DND-41 (cell line): ENCODE results near the gene GGT7.

Experiments used
- ATAC-seq: fragments of 200-7000 bp; cut with Tn5 transposase; 3 replicates; pipeline ENCODE4 v1.9.1; 2021; ENCODE audit warnings: low read depth; ENCODE audit not compliant: insufficient read depth
- DNase-seq: peaks from one replicate; pipeline ENCODE4 v3.0.0-alpha.2; 2020
- H2AFZ ChIP-seq: 2 replicates; pipeline ENCODE4 v1.6.0; 2012; ENCODE audit warnings: low read depth, low read length
- H3K27ac ChIP-seq: 2 replicates; pipeline ENCODE4 v1.5.1; 2012; ENCODE audit warnings: low read length, inconsistent platforms
- H3K27me3 ChIP-seq: fragments of 200-600 bp; sonication (generic); 2 replicates; pipeline ENCODE4 v1.6.0; 2012; ENCODE audit warnings: low read length, mild to moderate bottlenecking, inconsistent platforms; ENCODE audit not compliant: insufficient read depth, poor library complexity
- H3K36me3 ChIP-seq: 2 replicates; pipeline ENCODE4 v1.5.1; 2012; ENCODE audit warnings: low read length, inconsistent platforms; ENCODE audit not compliant: insufficient read depth
- H3K4me1 ChIP-seq: 2 replicates; pipeline ENCODE4 v1.5.1; 2012; ENCODE audit warnings: mild to moderate bottlenecking, low read length; ENCODE audit not compliant: insufficient read depth
- H3K4me2 ChIP-seq: 2 replicates; pipeline ENCODE4 v1.6.0; 2012; ENCODE audit warnings: mild to moderate bottlenecking, moderate library complexity, low read length, inconsistent platforms; ENCODE audit not compliant: insufficient read depth
- H3K4me3 ChIP-seq, 2 experiments: fragments of 200-600 bp in 1 of 2; shearing (Covaris generic) in 1 of 2; 2 replicates each; pipeline ENCODE4 v1.5.1; 2012 to 2016; ENCODE audit warnings: inconsistent platforms in 2 of 2, low read length in 2 of 2, mild to moderate bottlenecking in 2 of 2, low read depth in 1 of 2, moderate library complexity in 1 of 2
- H3K79me2 ChIP-seq: 2 replicates; pipeline ENCODE4 v1.6.0; 2012; ENCODE audit warnings: low read length, inconsistent platforms; ENCODE audit not compliant: insufficient read depth
- H3K9ac ChIP-seq: 2 replicates; pipeline ENCODE4 v1.6.0; 2012; ENCODE audit warnings: low read depth, mild to moderate bottlenecking, inconsistent platforms, low read length, moderate library complexity
- H3K9me3 ChIP-seq: 2 replicates; pipeline ENCODE4 v1.5.1; 2012; ENCODE audit warnings: low read length, moderate library complexity, mild to moderate bottlenecking, inconsistent platforms; ENCODE audit not compliant: insufficient read depth, severe bottlenecking
- H4K20me1 ChIP-seq: 2 replicates; pipeline ENCODE4 v1.6.0; 2012; ENCODE audit warnings: low read length; ENCODE audit not compliant: insufficient read depth
- EZH2 ChIP-seq: IDR thresholded peaks from 3 replicates; pipeline ENCODE4 v1.6.1; 2012; ENCODE audit warnings: borderline replicate concordance, low read depth, mild to moderate bottlenecking, moderate library complexity, low read length, inconsistent platforms; ENCODE audit not compliant: severe bottlenecking
- TF ChIP-seq, protein P1 (sequence below): IDR thresholded peaks from 2 replicates; pipeline ENCODE4 v1.5.1; 2012; ENCODE audit warnings: borderline replicate concordance, low read length, moderate library complexity, mild to moderate bottlenecking; ENCODE audit not compliant: poor library complexity, severe bottlenecking; ENCODE audit errors: extremely low read depth

GGT7 gene

DNA sequence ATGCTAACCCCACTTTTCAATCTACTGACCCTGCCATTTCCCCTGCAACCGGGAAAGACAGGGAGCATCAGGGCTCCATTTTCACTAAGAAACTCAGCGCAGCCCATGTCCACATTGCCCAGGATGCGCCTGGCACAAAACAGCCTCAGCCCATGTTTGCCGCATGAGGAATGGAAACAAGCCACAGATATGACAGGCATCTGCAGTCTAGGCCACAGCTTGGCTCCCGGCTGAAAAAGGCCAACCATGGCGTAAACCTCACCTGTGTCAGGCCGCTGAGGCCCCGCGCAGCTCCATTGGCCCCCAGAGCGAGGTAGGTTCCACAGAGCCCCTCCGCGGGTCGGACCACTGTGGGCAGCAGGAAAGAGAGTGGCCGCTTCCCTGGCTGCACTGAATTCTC, 21.7 kb downstream of the GGT7 start:
- Histone ChIP-seq H3K36me3 (peaks cover 46% of the 10 kb centered on the region), H3K4me3 (no peak overlapping the region), H2AFZ (no peak overlapping the region), H3K9ac (no peak overlapping the region), H3K27me3 (no peaks in the 10 kb centered on the region), H3K4me2 (no peak overlapping the region), H3K79me2 (no peaks in the 10 kb centered on the region), H3K27ac (no peak overlapping the region), H3K4me1 (no peaks in the 10 kb centered on the region), H3K9me3 (no peaks in the 10 kb centered on the region), H4K20me1 (no peaks in the 10 kb centered on the region)
- TF ChIP-seq, protein P1, sequence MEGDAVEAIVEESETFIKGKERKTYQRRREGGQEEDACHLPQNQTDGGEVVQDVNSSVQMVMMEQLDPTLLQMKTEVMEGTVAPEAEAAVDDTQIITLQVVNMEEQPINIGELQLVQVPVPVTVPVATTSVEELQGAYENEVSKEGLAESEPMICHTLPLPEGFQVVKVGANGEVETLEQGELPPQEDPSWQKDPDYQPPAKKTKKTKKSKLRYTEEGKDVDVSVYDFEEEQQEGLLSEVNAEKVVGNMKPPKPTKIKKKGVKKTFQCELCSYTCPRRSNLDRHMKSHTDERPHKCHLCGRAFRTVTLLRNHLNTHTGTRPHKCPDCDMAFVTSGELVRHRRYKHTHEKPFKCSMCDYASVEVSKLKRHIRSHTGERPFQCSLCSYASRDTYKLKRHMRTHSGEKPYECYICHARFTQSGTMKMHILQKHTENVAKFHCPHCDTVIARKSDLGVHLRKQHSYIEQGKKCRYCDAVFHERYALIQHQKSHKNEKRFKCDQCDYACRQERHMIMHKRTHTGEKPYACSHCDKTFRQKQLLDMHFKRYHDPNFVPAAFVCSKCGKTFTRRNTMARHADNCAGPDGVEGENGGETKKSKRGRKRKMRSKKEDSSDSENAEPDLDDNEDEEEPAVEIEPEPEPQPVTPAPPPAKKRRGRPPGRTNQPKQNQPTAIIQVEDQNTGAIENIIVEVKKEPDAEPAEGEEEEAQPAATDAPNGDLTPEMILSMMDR, result no peak
- no peak for TF ChIP-seq EZH2
- ATAC-seq, result no peak
- no peak for DNase-seq

DNA sequence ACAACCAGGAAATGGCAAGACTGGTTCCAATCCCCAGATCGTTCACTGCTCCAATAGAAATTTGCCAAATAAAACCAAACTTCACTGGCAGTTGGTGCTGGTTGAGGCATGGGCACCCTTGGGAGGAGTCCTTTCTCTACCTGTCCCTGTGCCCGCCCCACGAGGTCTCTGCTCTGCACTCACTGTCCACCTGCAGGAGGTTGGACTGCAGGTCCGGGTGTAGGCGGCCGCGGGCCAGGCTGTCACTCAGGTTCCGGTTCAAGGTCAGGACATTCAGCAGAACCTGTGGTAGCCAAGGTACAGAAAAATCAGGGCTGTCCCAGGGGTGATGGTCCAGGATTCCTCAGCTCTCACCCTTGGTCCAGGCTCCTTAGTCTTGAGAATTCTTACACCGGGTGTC, 22.9 kb downstream of the GGT7 start:
- Histone ChIP-seq H3K36me3 (peaks cover 46% of the 10 kb centered on the region), H3K4me3 (no peak overlapping the region), H3K79me2 (no peaks in the 10 kb centered on the region), H2AFZ (no peak overlapping the region), H3K4me2 (no peak overlapping the region), H3K4me1 (no peaks in the 10 kb centered on the region), H3K9ac (no peak overlapping the region), H3K27me3 (no peaks in the 10 kb centered on the region), H3K27ac (no peak overlapping the region), H4K20me1 (no peaks in the 10 kb centered on the region), H3K9me3 (no peaks in the 10 kb centered on the region)
- TF ChIP-seq EZH2, result no peak
- TF ChIP-seq, protein P1, result no peak
- no peak for DNase-seq
- ATAC-seq, result no peak

DNA sequence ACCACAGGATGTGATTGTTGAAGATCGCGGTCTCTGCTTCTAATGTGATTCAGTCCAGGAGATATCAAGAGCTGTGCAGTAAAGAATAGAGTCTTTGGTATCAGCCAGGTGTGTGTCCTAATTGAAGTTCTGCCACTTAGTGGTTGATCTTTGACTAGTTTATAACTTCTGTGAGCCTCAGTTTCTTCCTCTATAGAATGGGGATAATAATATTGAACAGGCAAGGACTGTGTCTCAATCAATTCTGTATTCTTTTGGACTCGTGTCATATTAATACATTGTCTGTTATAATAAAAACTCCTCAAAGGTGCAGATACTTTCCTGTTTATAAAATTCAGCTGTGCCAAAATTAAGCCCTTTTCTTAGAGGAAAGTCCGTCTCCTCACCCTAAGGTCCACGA, 24.1 kb downstream of the GGT7 start:
- Histone ChIP-seq H3K9me3 (no peaks in the 10 kb centered on the region), H3K4me3 (no peak overlapping the region), H3K36me3 (peaks cover 40% of the 10 kb centered on the region), H3K4me2 (no peak overlapping the region), H3K79me2 (no peaks in the 10 kb centered on the region), H3K27me3 (no peaks in the 10 kb centered on the region), H3K9ac (no peak overlapping the region), H3K4me1 (no peaks in the 10 kb centered on the region), H2AFZ (no peak overlapping the region), H4K20me1 (no peaks in the 10 kb centered on the region), H3K27ac (no peak overlapping the region)
- DNase-seq (no peak), ATAC-seq (peak; percentile 40; the same call in 1 of the 3 replicates)
- TF ChIP-seq, protein P1, result no peak
- no peak for TF ChIP-seq EZH2

DNA sequence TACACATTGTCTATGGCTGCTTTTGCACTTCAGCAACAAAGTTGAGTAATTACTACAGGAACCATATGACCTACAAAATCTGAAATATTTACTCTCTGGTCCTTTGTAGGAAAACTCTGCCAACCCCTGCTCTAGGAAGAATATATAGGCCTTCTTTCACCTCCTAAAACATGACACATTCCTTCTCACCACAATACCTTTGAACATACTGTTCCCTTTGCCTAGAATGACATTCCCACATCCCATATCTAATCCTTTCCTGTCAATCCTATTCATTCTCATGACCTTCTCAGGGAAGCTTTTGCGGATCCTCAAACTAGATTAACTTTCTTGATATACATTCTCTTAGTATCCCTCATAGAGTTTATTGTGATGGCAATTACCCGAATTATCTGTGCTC, 29.2 kb downstream of the GGT7 start:
- Histone ChIP-seq H3K9me3 (no peaks in the 10 kb centered on the region), H4K20me1 (no peaks in the 10 kb centered on the region), H3K79me2 (no peaks in the 10 kb centered on the region), H3K4me1 (no peaks in the 10 kb centered on the region), H3K4me3 (no peak overlapping the region), H2AFZ (no peak overlapping the region), H3K27me3 (no peaks in the 10 kb centered on the region), H3K4me2 (no peak overlapping the region), H3K27ac (no peak overlapping the region), H3K9ac (no peak overlapping the region), H3K36me3 (peaks cover 6% of the 10 kb centered on the region; the same call in 1 of the 2 replicates)
- no peak for TF ChIP-seq EZH2
- TF ChIP-seq, protein P1, result no peak
- DNase-seq, result no peak
- ATAC-seq, result no peak; the same call in 2 of the 3 replicates
